Kidney (tissue), 14 donors: Measurements from ENCODE around the gene PRDM16. TPM values are rescaled to one million over a fixed set of nuclear protein-coding genes. Genes with fewer than 3 reads are reported as not detected.

ENCODE experiments used
- DNase-seq, 5 donors: peaks; one replicate each; pipeline ENCODE4 v3.0.0-alpha.2; 2013 to 2020
- FAIRE-seq: peaks from 2 replicates; lab custom pipeline; 2012; peaks lifted over from hg19 to GRCh38; lab: Jason Lieb, UNC
- H3K27ac ChIP-seq, 2 donors: one replicate each; pipeline ENCODE4 v1.7.0; 2013; ENCODE audit warnings: low read depth in 2 of 2, low read length in 2 of 2, inconsistent platforms in 1 of 2
- H3K27me3 ChIP-seq: one replicate; pipeline ENCODE4 v1.7.1; 2013; ENCODE audit warnings: low read length, inconsistent platforms; ENCODE audit not compliant: control insufficient read depth, insufficient read depth
- H3K36me3 ChIP-seq, 3 donors: one replicate each; pipeline versions ENCODE4 v1.7.0 to v1.7.1; 2013; ENCODE audit warnings: low read length in 3 of 3, control low read depth in 1 of 3, inconsistent platforms in 1 of 3; ENCODE audit not compliant: insufficient read depth in 3 of 3, control insufficient read depth in 2 of 3
- H3K4me1 ChIP-seq, 3 donors: one replicate each; pipeline versions ENCODE4 v1.7.0 to v1.7.1; 2013; ENCODE audit warnings: low read length in 3 of 3, inconsistent platforms in 1 of 3, low read depth in 1 of 3; ENCODE audit not compliant: control insufficient read depth in 2 of 3, insufficient read depth in 2 of 3
- H3K4me3 ChIP-seq, 3 donors: one replicate each; pipeline versions ENCODE4 v1.7.0 to v1.8.1; 2013; ENCODE audit warnings: low read length in 3 of 3, control low read depth in 1 of 3, inconsistent platforms in 1 of 3
- H3K9ac ChIP-seq, 3 donors: one replicate each; pipeline versions ENCODE4 v1.7.0 to v1.7.1; 2013; ENCODE audit warnings: low read length in 3 of 3, control low read depth in 1 of 3, inconsistent platforms in 1 of 3
- H3K9me3 ChIP-seq, 3 donors: one replicate each; pipeline versions ENCODE4 v1.7.0 to v1.7.1; 2013; ENCODE audit warnings: low read length in 3 of 3, control low read depth in 1 of 3, inconsistent platforms in 1 of 3; ENCODE audit not compliant: control insufficient read depth in 2 of 3, insufficient read depth in 1 of 3
- intact Hi-C: fragments of 100-400 bp; cut with DNase I; formaldehyde crosslinking; loops from one replicate; pipeline ENCODE4 v1.11.1; 2022
- polyA plus RNA-seq: library from polyadenylated mRNA; stranded (reverse); fragments of 350-450 nt; fragmentation: Illumina TruSeq; extraction: RNeasy Lipid Tissue Mini Kit (QIAGEN cat#74804); gene quantifications from one replicate; pipeline ENCODE4 v1.2.3, GENCODE V29; 2014; ENCODE audit warnings: low read depth, low replicate concordance; ENCODE audit not compliant: insufficient read depth
- total RNA-seq: library from RNA; stranded (reverse); fragmentation: NEBNext Ultra II Directional; extraction: Animal tissue kit (Norgen Biotek cat#: 25700); gene quantifications from one replicate; pipeline ENCODE4 v1.2.1, GENCODE V29; 2021
- TF ChIP-seq, protein P1 (sequence below): IDR thresholded peaks from 3 replicates; pipeline ENCODE4 v1.5.1; 2012; ENCODE audit warnings: mild to moderate bottlenecking, moderate library complexity, borderline replicate concordance; ENCODE audit not compliant: insufficient read depth; ENCODE audit errors: extremely low read depth
- donor health status: control.
- donor health status: control.
- donor health status: control.
- donor health status: control.
- donor health status: control.
- donor health status: DM: yes; HTN: yes; CAD: no.
- donor health status: Normal renal cell carcinoma (clear cell type).

The PRDM16 gene
- total and polyA plus RNA-seq, 2 donors from 2014 or later: 3.0 to 21.9 TPM

DNA sequence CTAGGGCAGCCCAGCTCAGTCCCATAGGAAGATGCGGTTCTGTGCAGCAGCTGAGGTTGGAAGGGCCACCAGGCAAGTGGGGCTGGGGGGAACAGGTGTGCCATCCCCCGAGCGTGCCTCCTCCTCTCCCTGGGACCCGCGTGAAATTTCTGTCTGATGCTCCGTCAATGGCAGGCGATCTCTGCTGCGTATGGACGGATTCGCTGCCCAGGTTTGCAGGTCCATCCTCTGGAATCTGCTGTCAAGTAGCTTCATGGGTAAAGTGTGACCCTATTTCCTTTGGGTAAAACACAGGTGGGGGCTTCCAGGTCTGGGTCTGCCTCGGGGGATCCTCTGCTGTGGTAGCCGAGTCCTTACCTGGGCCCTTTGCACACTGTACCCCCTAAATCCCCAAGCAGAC is 270.9 kb downstream of the PRDM16 start:
- H3K4me1 ChIP-seq: peaks cover 0 to 32% (median 0%) of the 10 kb centered on the region in 3 donors
- H3K9ac ChIP-seq: no peak overlapping the region
- no peaks in the 10 kb centered on the region for H3K36me3 ChIP-seq
- DNase-seq (no peak), FAIRE-seq (no peak)
- intact Hi-C loops: no loop called here
- H3K27ac ChIP-seq: no peak overlapping the region
- no peak overlapping the region for H3K4me3 ChIP-seq
- H3K27me3 ChIP-seq: peaks cover 6% of the 10 kb centered on the region
- TF ChIP-seq, protein P1, sequence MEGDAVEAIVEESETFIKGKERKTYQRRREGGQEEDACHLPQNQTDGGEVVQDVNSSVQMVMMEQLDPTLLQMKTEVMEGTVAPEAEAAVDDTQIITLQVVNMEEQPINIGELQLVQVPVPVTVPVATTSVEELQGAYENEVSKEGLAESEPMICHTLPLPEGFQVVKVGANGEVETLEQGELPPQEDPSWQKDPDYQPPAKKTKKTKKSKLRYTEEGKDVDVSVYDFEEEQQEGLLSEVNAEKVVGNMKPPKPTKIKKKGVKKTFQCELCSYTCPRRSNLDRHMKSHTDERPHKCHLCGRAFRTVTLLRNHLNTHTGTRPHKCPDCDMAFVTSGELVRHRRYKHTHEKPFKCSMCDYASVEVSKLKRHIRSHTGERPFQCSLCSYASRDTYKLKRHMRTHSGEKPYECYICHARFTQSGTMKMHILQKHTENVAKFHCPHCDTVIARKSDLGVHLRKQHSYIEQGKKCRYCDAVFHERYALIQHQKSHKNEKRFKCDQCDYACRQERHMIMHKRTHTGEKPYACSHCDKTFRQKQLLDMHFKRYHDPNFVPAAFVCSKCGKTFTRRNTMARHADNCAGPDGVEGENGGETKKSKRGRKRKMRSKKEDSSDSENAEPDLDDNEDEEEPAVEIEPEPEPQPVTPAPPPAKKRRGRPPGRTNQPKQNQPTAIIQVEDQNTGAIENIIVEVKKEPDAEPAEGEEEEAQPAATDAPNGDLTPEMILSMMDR: no peak
- H3K9me3 ChIP-seq: peaks cover 3 to 10% (median 3%) of the 10 kb centered on the region in 3 donors

GRCh38 chr1:3340548-3341235 is 271.7 kb downstream of the PRDM16 start:
- Histone ChIP-seq H3K27me3 (peaks cover 6% of the 10 kb centered on the region), H3K27ac (peak overlapping the region in 1 of 2 donors; percentile 7), H3K4me1 (peaks cover 0 to 32% (median 0%) of the 10 kb centered on the region in 3 donors), H3K9me3 (peaks cover 3 to 16% (median 3%) of the 10 kb centered on the region in 3 donors), H3K36me3 (no peaks in the 10 kb centered on the region), H3K4me3 (no peak overlapping the region), H3K9ac (no peak overlapping the region)
- TF ChIP-seq, protein P1: no peak
- intact Hi-C loops: no loop called here
- no peak for DNase-seq
- FAIRE-seq: no peak

DNA sequence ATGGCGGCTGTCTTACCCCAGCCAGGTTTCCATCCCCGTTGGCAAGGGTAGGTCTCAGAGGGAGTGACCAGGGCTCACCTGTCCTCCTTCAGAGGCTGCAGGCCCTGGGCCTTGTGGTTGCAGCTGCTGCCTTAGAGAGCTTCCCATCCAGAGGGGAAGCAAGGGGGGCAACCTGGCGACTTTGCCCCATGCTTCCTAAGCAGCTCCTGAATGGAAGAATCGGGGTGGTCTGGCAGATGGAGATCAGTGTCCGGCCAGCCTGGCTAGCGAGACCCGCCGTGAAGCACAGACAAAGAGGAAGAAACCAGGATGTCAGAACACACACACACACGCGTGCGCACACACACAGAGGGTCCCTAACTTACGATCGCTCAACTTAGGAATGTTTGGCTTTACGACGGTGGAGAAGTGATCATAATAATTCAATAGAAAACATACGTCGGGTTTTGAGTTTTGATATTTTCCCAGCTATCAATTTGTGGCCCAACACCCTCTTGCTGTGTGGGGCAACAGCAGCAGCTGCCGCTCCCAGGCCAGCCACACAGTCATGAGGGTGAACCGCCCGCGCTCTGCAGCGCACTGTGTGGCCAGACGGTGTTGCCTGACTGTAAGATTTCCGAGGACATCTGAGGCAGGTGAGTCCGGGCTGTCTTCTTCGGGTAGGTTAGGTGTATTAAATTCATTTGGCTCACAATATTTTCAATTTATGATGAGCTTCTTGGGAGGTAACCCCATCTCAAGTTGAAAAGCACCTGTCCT is 272.4 kb downstream of the PRDM16 start:
- DNase-seq (no peak), FAIRE-seq (no peak)
- no peaks in the 10 kb centered on the region for H3K36me3 ChIP-seq
- peaks cover 0 to 31% (median 0%) of the 10 kb centered on the region in 3 donors for H3K4me1 ChIP-seq
- TF ChIP-seq, protein P1: no peak
- no peak overlapping the region for H3K9ac ChIP-seq
- intact Hi-C loops: no loop called here
- peaks cover 3 to 16% (median 3%) of the 10 kb centered on the region in 3 donors for H3K9me3 ChIP-seq
- H3K27ac ChIP-seq: no peak overlapping the region
- H3K4me3 ChIP-seq: no peak overlapping the region
- peaks cover 5% of the 10 kb centered on the region for H3K27me3 ChIP-seq
